GM12872 (cell line): ENCODE results near the gene PTPN5.

Experiments
- CTCF ChIP-seq: IDR thresholded peaks from 3 replicates; pipeline ENCODE4 v1.5.1; 2011; ENCODE audit warnings: low read depth, mild to moderate bottlenecking, low read length, moderate library complexity; ENCODE audit not compliant: insufficient read depth

Gene PTPN5

DNA sequence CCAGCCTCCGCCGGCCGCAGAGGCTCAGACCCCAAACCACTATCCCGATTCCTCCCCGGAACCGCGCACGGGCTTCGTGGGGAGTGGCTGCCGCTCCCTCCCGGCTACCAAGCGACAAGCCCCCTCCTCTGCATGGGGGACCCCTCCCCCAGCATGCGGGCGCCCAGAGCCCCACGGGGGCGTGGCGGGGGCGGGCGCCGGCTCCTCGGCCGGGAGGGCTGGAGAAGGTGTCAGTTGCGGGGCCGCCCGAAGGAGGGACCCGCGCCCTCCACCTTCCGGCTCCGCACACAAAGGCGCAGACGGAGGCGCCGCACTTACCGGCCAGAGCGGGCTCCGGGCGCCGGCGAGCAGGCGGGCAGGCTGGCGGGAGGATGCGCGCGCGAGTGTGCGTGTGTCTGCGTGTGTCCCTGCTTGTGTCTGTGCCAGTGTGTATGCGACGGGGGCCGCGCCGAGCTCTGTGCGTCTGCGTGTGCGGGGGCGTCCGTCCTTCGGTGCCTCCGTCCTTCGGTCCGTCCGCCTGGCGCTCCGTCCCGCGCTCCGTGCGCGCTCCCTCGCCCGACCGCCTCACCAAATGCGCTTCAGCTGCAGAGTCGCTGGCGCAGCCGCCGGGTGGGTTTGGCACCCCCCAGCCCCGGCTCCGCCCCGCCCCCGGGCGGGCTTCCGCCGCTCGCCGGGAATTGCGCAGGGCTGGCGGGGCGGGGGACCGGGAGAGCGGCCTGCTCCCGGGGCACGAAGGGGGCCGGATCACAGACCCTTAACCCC, at the start of gene PTPN5:
Gene PTPN5, minus strand, starts transcription at position 592 of the 762 bp plus-strand sequence. CDS start 19,840 bp downstream, outside the sequence.
- TF ChIP-seq CTCF: no peak

GRCh38 chr11:18836417-18836816, 44.8 kb upstream of the PTPN5 start:
- TF ChIP-seq CTCF: no peak

DNA sequence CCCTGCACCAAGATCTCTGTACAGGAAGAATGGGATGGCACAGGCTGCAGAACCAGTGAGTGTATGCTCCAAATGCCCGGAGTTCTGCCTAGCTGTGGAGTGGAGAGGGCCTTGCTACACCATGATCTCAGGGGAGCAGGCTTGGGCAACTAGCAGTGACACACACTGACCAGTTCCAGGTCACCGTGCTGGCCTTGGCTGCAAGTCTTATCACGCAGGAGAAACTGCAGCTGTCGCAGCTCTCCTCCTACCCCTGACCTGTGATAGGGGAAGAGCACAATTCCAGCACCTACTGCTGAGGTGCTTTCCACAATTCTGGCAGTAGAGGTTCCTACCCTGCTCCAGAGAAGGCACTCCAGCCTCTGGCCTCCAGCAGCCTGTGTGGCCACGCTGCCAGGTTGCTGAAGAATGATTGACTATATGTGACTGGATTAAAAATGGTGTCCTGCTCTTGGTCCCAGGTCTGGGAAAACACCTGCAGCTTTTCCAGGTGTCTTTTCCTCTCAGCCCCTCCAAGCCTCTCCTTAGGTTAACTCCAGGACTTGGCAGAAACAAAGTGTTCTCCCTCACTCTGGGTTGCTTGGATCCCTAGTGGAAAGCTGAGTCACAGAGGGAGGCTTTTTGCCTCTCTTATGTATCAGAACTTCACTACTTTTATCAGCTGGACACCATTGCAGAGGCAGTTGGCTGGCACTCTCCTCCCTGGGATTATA, 43.3 kb upstream of the PTPN5 start:
- TF ChIP-seq CTCF: no peak

- TF ChIP-seq CTCF: no peak
Observed at GRCh38 chr11:18804199-18804999, 12.8 kb upstream of the PTPN5 start.

DNA sequence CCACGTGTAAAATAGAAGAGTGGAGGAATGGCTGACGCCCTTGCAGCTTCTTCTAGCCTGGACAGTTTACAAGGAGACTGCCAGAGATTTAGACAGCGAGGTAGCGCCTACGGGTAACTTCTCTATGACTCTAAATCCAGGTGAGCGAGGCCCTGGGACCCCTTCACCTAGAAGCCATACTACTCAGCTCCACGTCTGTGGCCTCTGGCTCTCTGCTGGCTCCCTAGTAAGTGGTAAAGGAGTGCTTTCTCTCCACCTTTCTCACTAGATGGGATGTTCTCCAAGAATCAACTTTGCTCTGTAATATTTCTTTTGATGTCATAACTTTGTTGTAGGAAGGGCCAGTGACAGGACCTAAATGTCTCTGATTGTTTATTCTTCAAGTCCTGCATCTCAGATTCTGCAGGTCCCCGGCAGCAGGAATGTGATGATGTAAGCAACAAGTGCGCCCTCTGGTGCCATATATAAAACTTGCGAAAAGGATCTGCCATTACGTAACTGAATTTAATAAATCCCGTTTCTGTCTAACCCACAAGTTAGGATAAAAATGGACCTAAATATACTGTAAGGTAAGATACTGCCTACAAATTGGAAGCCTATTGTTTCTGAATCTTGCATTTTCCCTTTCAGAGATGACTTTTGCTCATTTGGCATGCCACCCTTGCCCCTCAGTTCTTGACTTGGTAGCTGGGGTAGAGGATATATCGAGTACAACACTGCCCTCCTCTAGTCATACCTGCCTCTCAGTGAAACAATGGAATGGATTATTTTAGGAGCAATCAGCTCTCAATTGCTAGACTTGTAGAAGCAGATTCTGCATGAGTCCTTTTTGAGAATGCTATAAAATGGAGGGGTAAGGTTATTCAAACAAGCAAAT, 11.0 kb upstream of the PTPN5 start:
- TF ChIP-seq CTCF: peak; percentile 63

DNA sequence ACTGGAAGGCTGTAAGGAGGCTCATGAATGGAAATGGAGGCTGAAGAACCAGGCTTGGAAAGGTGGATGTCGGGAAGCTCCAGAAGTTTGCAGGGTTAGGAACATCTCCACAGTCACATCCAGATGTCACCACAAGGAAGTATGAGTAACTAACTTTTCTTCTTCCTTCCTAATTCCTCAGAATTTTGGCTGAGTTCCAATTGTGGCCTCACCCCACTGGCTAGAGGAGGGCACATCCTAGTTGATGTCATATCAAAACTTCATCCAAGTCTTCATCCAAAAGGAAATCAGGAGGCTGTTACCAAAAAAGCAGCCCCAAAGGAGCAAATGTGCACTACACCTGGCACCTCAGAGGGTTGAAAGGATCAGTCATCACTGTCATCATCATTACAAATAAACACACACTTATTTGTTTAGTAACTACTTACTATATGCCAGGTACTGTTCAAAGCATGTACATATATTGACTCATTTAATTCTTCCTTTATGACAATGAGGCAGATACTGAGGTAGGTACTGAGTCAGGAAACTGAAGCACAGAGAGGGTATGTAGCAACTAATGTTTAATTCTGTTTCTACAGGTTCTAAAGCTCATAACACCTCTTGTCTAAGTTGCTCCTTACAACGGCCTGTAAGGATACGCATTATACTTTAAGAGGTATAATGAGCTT, 7.3 kb upstream of the PTPN5 start:
- no peak for TF ChIP-seq CTCF
